Activated naive CD4-positive, alpha-beta T cell treated with anti-CD3 and anti-CD28 coated beads, Interleukin-2, amount 10 ng/mL, durations not matched to agents 7 days and 5 days (primary cell): ENCODE data around the gene MVB12B.
A peak's percentile ranks its signal among the peaks of the same experiment; 100 is the strongest.

ENCODE experiments used
- CTCF ChIA-PET: fragments of 350-600 bp; sonication (Branson Sonifier 250); formaldehyde crosslinking; loops from one replicate; lab custom pipeline; 2021; ENCODE audit warnings: antibody characterized with exemption; lab: Charles Lee
- DNase-seq: peaks from one replicate; pipeline ENCODE4 v3.0.0-alpha.2; 2020
- H3K27ac Mint-ChIP-seq: one replicate; pipeline ENCODE4 v1.8.0; 2021; ENCODE audit warnings: mild to moderate bottlenecking, moderate library complexity, mixed read lengths
- H3K27me3 Mint-ChIP-seq: one replicate; pipeline ENCODE4 v1.8.0; 2021; ENCODE audit warnings: mild to moderate bottlenecking, mixed read lengths
- H3K36me3 Mint-ChIP-seq: one replicate; pipeline ENCODE4 v1.8.0; 2021; ENCODE audit warnings: mixed read lengths
- H3K4me1 Mint-ChIP-seq: one replicate; pipeline ENCODE4 v1.8.0; 2021; ENCODE audit warnings: mixed read lengths
- H3K4me3 Mint-ChIP-seq: one replicate; pipeline ENCODE4 v1.8.0; 2021; ENCODE audit warnings: mild to moderate bottlenecking, moderate library complexity, mixed read lengths
- H3K9me3 Mint-ChIP-seq: one replicate; pipeline ENCODE4 v1.8.0; 2021; ENCODE audit warnings: mixed read lengths

MVB12B gene

DNA sequence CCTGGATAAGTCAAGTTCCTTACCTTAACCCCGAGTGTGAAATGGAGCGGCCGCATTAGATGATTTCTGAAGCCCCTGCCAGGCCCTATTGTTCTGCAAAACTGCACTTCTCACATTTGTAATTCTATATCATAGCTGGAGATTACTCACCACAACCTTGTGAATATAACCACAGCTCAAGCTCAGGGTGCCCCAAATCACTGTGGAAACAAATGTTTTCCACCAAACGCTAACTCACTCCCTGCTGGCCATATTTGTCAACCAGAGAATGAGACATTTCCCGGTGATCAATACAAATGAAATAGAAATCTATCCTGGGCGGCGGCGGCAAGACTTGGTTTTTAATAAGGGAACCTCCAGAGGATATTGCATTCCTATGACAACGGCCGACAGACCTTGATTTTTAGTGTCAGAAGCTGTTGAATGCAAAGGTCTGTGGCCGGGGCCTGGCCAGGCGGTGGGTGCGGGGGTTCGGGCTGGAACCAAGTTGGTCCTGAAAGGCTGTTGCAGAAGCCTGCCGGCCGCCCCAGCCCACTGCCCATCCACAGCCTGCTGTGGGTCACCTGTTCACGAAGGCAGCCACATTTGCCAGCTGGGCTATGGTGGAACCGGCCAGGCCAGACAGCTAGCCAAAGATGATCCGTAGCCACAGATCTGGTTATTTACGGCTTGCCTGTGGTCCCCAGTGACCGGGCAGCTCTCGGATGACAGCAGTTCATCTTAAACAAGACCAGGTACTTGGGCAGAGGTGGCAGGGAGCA lies 193.2 kb downstream of the MVB12B start:
- no peak overlapping the region for H3K4me3 Mint-ChIP-seq
- no peaks in the 10 kb centered on the region for H3K9me3 Mint-ChIP-seq
- CTCF ChIA-PET, result no interaction called here
- H3K27me3 Mint-ChIP-seq, result peaks cover 91% of the 10 kb centered on the region
- H3K4me1 Mint-ChIP-seq, result peaks cover 31% of the 10 kb centered on the region
- DNase-seq, result no peak
- H3K36me3 Mint-ChIP-seq, result no peaks in the 10 kb centered on the region
- H3K27ac Mint-ChIP-seq, result no peak overlapping the region

DNA sequence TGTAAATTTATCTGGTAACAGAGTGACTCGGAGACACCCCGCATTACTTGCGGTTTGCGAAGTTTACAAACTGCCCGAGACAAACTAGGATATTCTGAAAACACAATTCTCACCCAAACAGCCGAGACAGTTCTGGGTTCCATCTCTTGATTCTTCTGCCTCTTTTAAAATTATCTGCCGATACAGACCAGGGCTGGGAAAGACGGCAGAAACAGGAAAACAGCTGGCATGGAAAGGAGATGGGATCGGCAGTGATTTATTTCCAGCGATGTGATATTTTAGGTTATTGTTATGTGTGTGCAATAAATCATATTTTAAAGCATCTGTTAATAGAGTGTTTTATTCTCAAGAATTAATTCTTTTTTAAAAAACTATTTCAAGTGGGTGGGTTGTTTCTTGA lies 193.8 kb downstream of the MVB12B start:
- Mint-ChIP-seq H3K27ac (no peak overlapping the region), H3K36me3 (no peaks in the 10 kb centered on the region), H3K27me3 (peaks cover 89% of the 10 kb centered on the region), H3K9me3 (no peaks in the 10 kb centered on the region), H3K4me3 (no peak overlapping the region), H3K4me1 (peaks cover 31% of the 10 kb centered on the region)
- CTCF ChIA-PET, result no interaction called here
- no peak for DNase-seq

DNA sequence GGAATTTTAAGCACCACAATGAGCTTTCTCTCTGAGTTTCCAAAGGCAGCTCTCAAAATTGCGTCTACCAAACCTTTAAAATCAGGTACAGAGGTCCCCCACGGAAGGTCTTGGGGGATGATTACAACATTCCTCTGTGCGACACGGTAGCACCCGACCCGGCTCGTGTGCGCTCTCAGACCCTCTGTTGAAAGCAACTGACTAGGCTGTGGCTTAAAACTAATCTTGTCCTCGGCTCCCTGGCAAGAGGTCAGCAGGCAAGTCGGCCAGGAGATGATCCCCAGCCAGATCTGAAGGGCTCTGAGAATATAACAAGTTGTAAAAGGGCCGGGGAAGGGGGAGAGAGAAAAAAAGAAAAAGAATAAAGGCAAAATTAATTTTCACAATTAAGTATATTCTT lies 194.5 kb downstream of the MVB12B start:
- H3K4me1 Mint-ChIP-seq, result peaks cover 31% of the 10 kb centered on the region
- H3K27me3 Mint-ChIP-seq, result peaks cover 89% of the 10 kb centered on the region
- CTCF ChIA-PET, result no interaction called here
- DNase-seq, result no peak
- H3K9me3 Mint-ChIP-seq, result no peaks in the 10 kb centered on the region
- H3K36me3 Mint-ChIP-seq, result no peaks in the 10 kb centered on the region
- no peak overlapping the region for H3K27ac Mint-ChIP-seq
- no peak overlapping the region for H3K4me3 Mint-ChIP-seq

DNA sequence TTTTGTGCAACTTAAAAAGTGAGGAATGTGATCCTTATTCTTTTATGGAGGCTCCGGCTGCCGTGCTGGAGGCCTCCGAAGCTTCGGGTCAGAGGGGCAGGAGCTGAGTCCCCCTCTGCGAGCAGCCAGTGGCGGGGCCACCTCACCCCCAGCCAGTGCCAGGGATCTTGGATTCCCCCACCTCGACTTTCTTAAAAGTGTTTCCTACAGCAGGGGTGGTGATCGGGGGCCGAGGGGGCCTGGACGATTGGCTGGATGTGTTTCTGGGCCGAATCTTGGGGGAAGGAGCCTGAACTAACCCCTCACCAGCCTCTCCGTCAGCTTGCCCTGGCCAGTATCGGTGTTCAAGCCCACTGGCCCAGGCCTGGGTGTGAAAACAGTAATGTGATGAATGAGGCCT lies 194.9 kb downstream of the MVB12B start:
- Mint-ChIP-seq H3K4me1 (peaks cover 28% of the 10 kb centered on the region), H3K9me3 (no peaks in the 10 kb centered on the region), H3K27ac (no peak overlapping the region), H3K27me3 (peaks cover 89% of the 10 kb centered on the region), H3K4me3 (no peak overlapping the region), H3K36me3 (no peaks in the 10 kb centered on the region)
- CTCF ChIA-PET, result no interaction called here
- no peak for DNase-seq

DNA sequence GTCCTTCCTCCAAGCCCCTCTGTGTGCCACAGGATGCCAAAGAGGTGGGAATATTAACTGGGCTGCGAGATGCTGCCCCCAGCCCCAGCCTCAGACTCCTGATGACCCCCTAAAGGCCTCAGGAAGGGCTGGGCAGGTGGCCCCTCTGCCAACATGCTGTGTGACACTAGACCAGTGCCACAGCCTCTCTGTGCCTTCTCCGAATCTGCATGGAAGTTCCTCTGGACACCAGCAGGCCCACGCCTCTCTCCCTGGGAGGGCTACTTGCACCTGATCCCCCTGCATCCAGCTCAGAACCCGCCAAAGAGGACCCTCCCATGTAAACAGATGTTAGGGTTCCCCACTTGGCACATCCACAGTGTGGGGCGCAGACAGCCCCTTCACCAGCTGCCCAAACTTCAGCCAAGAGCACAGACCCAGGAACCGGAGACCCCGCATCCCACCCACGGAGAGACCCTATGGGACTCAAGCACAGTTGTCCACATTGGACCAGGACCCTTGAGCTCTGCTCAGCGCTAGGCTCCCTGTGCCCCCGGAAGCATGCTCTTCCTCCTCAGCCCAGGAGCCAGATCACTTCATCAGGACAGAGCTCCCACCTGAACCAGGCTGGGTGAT lies 195.5 kb downstream of the MVB12B start:
- CTCF ChIA-PET, result no interaction called here
- no peak for DNase-seq
- peak overlapping the region; percentile 19 for H3K27ac Mint-ChIP-seq
- H3K36me3 Mint-ChIP-seq, result no peaks in the 10 kb centered on the region
- H3K4me3 Mint-ChIP-seq, result no peak overlapping the region
- H3K9me3 Mint-ChIP-seq, result no peaks in the 10 kb centered on the region
- peaks cover 88% of the 10 kb centered on the region for H3K27me3 Mint-ChIP-seq
- peaks cover 23% of the 10 kb centered on the region for H3K4me1 Mint-ChIP-seq

DNA sequence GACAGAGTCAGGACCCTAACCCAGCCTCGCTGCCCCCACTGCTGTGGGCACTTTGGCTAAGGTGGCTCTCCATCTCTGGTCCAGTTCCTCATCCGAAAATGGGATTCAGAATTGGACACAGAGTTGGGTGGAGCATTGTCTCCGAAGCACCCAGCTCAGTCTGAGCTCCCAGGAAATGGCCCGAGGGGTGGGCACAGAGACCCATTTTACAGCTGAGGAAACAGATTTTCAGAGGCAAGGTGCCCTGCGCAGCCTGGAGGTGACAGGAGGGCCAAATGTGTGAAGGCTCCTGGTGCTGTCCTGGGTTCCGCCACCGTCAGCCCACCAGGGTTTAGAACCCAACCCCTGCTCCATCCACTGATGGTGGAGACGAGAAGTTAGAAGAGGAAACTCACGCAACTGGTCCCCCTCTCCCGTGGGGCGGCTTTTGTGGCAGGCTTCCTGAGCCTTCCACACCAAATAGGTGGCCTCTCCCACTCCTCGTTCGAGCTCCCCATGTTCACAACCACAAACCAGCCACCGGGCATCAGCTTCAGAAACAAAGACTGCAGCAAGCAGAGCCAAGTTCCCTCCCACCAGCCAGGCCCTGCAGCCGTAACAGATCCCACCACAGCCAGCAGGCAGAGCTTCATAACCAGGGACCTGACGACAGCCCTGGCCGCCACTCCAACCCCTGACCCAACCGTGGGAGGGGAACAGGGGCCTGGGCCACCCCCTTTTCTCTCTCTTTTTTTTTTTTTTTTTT lies 196.2 kb downstream of the MVB12B start:
- Mint-ChIP-seq H3K4me3 (no peak overlapping the region), H3K4me1 (peaks cover 16% of the 10 kb centered on the region), H3K27ac (no peak overlapping the region), H3K36me3 (no peaks in the 10 kb centered on the region), H3K9me3 (no peaks in the 10 kb centered on the region), H3K27me3 (peaks cover 84% of the 10 kb centered on the region)
- CTCF ChIA-PET, result no interaction called here
- DNase-seq, result no peak

DNA sequence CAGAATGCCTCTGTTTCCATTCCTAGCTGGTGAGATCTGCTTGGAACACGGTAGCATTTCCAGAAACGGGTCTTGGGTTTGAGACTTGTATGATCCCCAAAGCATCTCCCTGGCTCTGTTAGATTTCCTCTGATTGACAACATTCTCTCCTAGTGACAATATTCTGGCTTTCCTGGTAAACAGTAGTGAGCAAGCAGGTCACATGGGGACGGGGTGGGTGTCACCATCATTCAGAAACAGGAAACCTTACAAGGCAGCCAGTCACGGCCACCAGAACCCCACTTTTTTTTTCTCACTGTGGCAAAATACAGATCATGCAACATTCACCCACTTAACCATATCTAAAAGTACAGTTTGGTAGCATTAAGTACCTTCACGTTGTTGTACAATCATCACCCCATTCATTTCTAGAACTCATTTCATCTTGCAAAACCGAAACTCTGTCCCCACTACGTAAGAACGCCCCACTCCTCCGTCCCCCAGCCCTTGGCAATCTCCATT lies 197.0 kb downstream of the MVB12B start:
- Mint-ChIP-seq H3K36me3 (no peaks in the 10 kb centered on the region), H3K27ac (no peak overlapping the region), H3K4me3 (peak overlapping the region; percentile 1), H3K4me1 (peaks cover 12% of the 10 kb centered on the region), H3K9me3 (no peaks in the 10 kb centered on the region), H3K27me3 (peaks cover 79% of the 10 kb centered on the region)
- CTCF ChIA-PET, result interaction anchor here (1.0 kb wide), 1 partner anchor 24 kb away, joined by 3 read pairs; no protein-coding TSS in a partner anchor
- DNase-seq, result peak; percentile 49

DNA sequence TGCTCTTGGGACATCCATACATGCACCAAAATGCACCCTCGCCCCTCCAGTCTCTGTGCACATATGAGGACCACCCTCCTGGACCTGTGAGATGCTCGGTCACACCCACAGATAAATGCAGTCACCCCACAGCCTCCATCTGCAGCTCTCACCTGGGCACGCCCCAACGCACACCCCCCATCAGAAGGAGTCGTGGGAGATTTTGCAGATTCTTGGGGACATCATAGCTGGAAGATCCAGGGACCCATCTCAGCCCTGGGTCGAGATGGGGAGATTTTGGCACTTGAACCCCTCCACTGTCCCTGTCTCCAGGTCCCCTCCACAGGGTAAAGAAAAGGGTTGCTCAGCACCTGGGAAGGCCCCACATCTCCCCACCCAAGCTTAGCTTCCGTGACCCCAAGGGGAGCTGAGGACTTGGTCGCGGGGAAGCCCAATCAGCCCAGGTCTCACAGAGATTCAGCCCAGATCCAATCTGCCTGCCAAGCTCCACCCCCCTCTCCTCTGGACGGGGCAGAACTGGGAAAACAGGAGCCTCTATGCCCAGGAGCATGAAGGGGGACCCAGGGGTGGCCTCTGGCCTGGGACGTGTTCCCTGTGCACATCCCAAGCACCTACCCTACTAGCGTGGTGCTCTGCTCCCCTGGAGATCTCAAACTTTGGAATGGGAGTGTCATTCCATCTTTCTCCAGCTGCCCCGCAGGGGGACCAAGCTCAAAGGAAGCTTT lies 197.9 kb downstream of the MVB12B start:
- CTCF ChIA-PET, result interaction anchor here (0.8 to 2.0 kb wide), 3 partner anchors 10 to 31 kb away, joined by 3 to 5 read pairs (median 3); no protein-coding TSS in a partner anchor

DNA sequence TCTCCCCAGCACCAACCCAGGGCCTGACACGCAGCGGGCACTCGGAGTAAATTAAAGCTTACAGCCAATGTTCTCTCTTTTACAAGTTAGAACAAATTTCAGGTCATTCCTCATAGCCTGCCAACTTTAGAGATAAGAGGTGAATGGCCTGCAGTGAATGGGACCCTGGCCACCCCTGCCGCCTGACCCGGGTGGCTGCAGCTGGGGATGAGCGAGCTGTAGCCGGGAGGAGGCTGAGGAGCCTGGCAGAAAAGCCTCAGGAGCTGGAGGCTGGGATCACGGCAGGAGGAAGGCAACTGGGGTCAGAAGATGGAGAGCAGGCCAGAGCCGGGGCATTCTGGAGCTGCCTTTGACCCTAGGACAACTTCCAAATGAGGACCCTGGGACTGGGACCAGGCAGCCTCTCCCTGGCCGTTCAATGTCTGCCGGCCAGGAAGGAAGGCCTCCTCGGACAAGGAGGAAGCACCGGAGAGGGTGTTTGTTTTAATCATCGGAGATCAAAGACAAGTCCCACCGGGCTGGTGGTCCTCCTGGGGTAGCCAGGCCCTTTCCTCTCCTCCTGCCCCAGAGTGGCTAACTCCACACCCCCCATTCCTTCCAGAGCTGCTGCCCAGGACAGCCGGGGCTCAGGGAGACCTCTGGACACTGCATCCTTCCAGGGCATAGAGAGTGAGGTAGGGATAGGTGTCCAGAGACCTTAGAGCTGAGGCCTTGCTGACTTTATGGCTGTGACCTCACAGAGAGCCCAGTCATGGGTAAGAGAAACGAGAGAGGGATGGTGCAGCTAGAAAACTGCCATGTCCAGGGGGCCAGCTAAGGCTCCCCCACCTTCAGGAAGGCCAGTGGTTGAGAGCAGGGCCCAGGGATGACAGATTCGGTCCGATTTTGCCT lies 199.8 kb downstream of the MVB12B start:
- CTCF ChIA-PET, result interaction anchor here (1.2 to 2.0 kb wide), 3 partner anchors 12 to 28 kb away, joined by 3 to 5 read pairs (median 4); no protein-coding TSS in a partner anchor
- Mint-ChIP-seq H3K36me3 (no peaks in the 10 kb centered on the region), H3K4me1 (peaks cover 12% of the 10 kb centered on the region), H3K27ac (no peak overlapping the region), H3K9me3 (no peaks in the 10 kb centered on the region), H3K27me3 (peaks cover 68% of the 10 kb centered on the region), H3K4me3 (no peak overlapping the region)
- DNase-seq, result no peak

More for the DNA sequence above, 197.9 kb downstream of the MVB12B start:
- H3K4me1 Mint-ChIP-seq, result peaks cover 12% of the 10 kb centered on the region
- H3K9me3 Mint-ChIP-seq, result no peaks in the 10 kb centered on the region
- no peak for DNase-seq
- no peak overlapping the region for H3K27ac Mint-ChIP-seq
- H3K27me3 Mint-ChIP-seq, result peaks cover 76% of the 10 kb centered on the region
- no peaks in the 10 kb centered on the region for H3K36me3 Mint-ChIP-seq
- H3K4me3 Mint-ChIP-seq, result no peak overlapping the region

DNA sequence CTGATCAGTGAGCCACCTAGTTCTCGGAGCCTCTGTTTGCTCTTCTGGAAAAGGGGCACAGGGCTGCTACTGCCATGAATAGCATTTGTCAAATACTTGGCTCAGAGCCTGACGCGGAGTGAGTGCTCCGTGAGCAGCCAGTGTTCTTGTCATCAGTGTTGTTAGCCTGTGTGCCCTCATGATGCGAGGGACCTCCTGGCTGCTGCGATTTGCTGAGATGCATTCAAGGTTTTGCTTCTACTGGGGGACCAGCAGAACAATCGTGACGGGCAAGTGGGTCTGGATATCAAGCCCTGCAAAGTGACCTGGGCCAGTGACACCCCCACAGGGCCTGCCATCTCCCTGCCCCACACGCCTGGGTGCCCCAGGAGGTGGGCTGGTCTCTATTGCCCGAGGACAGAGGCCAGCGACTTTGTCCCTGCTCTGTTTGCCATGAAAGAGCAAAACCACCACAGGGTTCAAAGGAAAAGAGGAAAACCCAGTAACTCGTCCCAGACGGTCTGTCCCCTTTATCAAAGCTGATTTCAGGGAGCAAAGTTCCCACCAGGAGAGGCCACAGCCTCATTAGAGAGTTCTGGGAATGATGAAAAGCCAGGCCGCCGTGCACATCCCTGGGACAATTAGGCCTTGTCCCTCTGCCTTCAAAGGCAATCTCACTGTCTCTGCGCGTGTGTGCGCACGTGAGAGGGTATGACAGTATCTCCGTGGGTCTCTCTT lies 200.6 kb downstream of the MVB12B start:
- H3K36me3 Mint-ChIP-seq, result no peaks in the 10 kb centered on the region
- no peaks in the 10 kb centered on the region for H3K9me3 Mint-ChIP-seq
- CTCF ChIA-PET, result interaction anchor here (1.4 kb wide), 1 partner anchor 27 kb away, joined by 4 read pairs; no protein-coding TSS in a partner anchor
- H3K27ac Mint-ChIP-seq, result no peak overlapping the region
- H3K4me3 Mint-ChIP-seq, result no peak overlapping the region
- no peak for DNase-seq
- peaks cover 67% of the 10 kb centered on the region for H3K27me3 Mint-ChIP-seq
- peaks cover 12% of the 10 kb centered on the region for H3K4me1 Mint-ChIP-seq

DNA sequence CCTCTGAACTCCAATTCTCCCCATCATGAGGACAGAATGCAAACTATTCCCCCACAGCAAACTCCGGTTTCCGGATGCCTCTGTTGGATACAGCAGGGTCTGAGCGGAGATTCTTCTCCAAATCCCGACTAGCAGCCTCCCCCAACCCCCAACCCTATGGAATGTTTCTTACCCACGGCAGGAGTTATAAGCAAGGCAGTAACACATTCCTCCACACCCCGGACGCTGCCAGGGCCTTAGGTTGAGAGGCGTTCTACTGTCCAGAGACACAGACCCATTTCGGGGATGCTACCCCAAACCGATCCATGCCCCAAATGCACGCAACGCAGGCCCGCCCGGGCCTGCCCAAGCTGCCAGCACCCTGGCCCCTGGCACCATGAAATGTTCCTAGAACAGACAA lies 201.5 kb downstream of the MVB12B start:
- CTCF ChIA-PET, result no interaction called here
- Mint-ChIP-seq H3K27me3 (peaks cover 67% of the 10 kb centered on the region), H3K36me3 (no peaks in the 10 kb centered on the region), H3K9me3 (no peaks in the 10 kb centered on the region), H3K4me1 (peaks cover 10% of the 10 kb centered on the region), H3K4me3 (no peak overlapping the region), H3K27ac (no peak overlapping the region)
- no peak for DNase-seq

DNA sequence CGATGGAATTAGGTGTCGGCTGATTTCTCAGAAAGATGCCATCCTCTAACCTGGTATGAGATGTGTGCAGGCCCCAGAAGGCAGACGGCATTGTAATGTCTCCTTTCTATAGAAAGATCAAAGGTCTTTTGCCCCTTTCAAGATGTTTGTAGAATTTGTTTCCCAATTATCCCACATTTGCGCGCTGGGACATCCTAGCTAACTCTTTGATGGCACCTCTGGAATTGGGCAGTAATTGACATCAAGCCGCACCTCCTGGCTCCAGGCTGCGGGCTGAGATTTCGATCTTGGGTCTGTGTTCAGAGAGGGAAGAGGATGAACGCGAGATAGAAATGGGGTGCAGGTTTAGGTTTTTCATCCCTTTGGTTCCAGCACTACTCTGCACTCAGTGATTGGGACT lies 202.3 kb downstream of the MVB12B start:
- CTCF ChIA-PET, result no interaction called here

More for the DNA sequence above, 202.3 kb downstream of the MVB12B start:
- no peak for DNase-seq
- H3K36me3 Mint-ChIP-seq, result no peaks in the 10 kb centered on the region
- H3K27ac Mint-ChIP-seq, result no peak overlapping the region
- H3K4me1 Mint-ChIP-seq, result peaks cover 3% of the 10 kb centered on the region
- no peaks in the 10 kb centered on the region for H3K9me3 Mint-ChIP-seq
- no peak overlapping the region for H3K4me3 Mint-ChIP-seq
- H3K27me3 Mint-ChIP-seq, result peaks cover 63% of the 10 kb centered on the region
